Stimulated activated CD4-positive, alpha-beta T cell treated with anti-CD3 and anti-CD28 coated beads, Interleukin-15, amount 100 ng/mL, for 48 hours (primary cell): ENCODE data around the gene MATN4.
"Not testable (repeated sequence)": the region's sequence is repeated elsewhere in the genome, so short reads cannot be mapped to it uniquely, and the experiment has no call there.

Source experiments
- DNase-seq, 2 donors: peaks; one replicate each; pipeline ENCODE4 v3.0.0-alpha.2; 2020; ENCODE audit warnings: low read depth in 2 of 2

MATN4 gene

GRCh38 chr20:45308117-45308778, at the start of gene MATN4:
MATN4 (minus strand) TSS chr20:45308299; CDS start chr20:45305582, 2,717 bp downstream.
- no peak for DNase-seq

GRCh38 chr20:45355209-45356084, 47.3 kb upstream of the MATN4 start:
- no peak for DNase-seq

GRCh38 chr20:45354423-45355208, 46.5 kb upstream of the MATN4 start:
- DNase-seq: no peak

GRCh38 chr20:45353746-45354145, 45.6 kb upstream of the MATN4 start:
- no peak for DNase-seq

GRCh38 chr20:45352729-45353128, 44.6 kb upstream of the MATN4 start:
- DNase-seq: no peak

GRCh38 chr20:45350795-45351194, 42.7 kb upstream of the MATN4 start:
- not testable (repeated sequence) for DNase-seq

GRCh38 chr20:45350217-45350616, 42.1 kb upstream of the MATN4 start:
- no peak for DNase-seq

GRCh38 chr20:45347936-45348778, 40.1 kb upstream of the MATN4 start, which contains the start of gene SDC4:
SDC4 (minus strand) TSS chr20:45348424; CDS start chr20:45348384, 40 bp downstream.
- peak in 1 of 2 donors; percentile 53 for DNase-seq

- DNase-seq: no peak
Measured at GRCh38 chr20:45347297-45347935, 39.3 kb upstream of the MATN4 start.

GRCh38 chr20:45346851-45347250, 38.8 kb upstream of the MATN4 start:
- no peak for DNase-seq

GRCh38 chr20:45346291-45346718, 38.2 kb upstream of the MATN4 start:
- DNase-seq: no peak

- DNase-seq: no peak
Measured at GRCh38 chr20:45345104-45345936, 37.2 kb upstream of the MATN4 start.

GRCh38 chr20:45344168-45344860, 36.2 kb upstream of the MATN4 start:
- DNase-seq: no peak

- no peak for DNase-seq
Measured at GRCh38 chr20:45343532-45344167, 35.6 kb upstream of the MATN4 start.

GRCh38 chr20:45342855-45343531, 34.9 kb upstream of the MATN4 start:
- no peak for DNase-seq

- DNase-seq: no peak
Measured at GRCh38 chr20:45341939-45342854, 34.1 kb upstream of the MATN4 start.

GRCh38 chr20:45341579-45341938, 33.5 kb upstream of the MATN4 start:
- no peak for DNase-seq
